K562 (cell line): ENCODE measurements around the gene IKZF4.

Experiments
- BCL6 ChIP-seq: fragments of 250-450 bp; sonication (Bioruptor Pico); IDR thresholded peaks from 2 replicates; pipeline ENCODE4 v1.4.0; 2020
- FOXA1 ChIP-seq: fragments of 450-650 bp; IDR thresholded peaks from 2 replicates; pipeline ENCODE4 v1.6.1; 2016; ENCODE audit warnings: mild to moderate bottlenecking, borderline replicate concordance
- FOXK1 ChIP-seq: sonication (generic); formaldehyde crosslinking; IDR thresholded peaks from 2 replicates; pipeline ENCODE4 v1.8.0; 2022; ENCODE audit warnings: missing genetic modification reagents, mild to moderate bottlenecking, borderline replicate concordance
- GABPB1 ChIP-seq: sonication (generic); formaldehyde crosslinking; IDR thresholded peaks from 2 replicates; pipeline ENCODE4 v1.8.0; 2022; ENCODE audit warnings: mild to moderate bottlenecking, missing genetic modification reagents
- KLF16 ChIP-seq: IDR thresholded peaks from 2 replicates; pipeline ENCODE4 v1.6.1; 2016; ENCODE audit warnings: antibody characterized with exemption
- POLR2AphosphoS5 ChIP-seq: IDR thresholded peaks from 2 replicates; pipeline ENCODE4 v1.6.1; 2011; ENCODE audit warnings: mild to moderate bottlenecking, low read depth, low read length, moderate library complexity; ENCODE audit not compliant: control insufficient read depth, insufficient read depth
- PURB ChIP-seq: sonication (generic); formaldehyde crosslinking; IDR thresholded peaks from 2 replicates; pipeline ENCODE4 v1.9.0; 2021; ENCODE audit warnings: low read depth, mild to moderate bottlenecking, missing genetic modification reagents
- RAD21 ChIP-seq, 2 experiments: fragments of 250-450 bp in 1 of 2; fragments of 450-650 bp in 1 of 2; sonication (Bioruptor Pico) in 1 of 2; formaldehyde crosslinking in 1 of 2; IDR thresholded peaks in 1 of 2; conservative IDR thresholded peaks in 1 of 2; 2 replicates each; pipeline versions ENCODE4 v1.4.0 to v1.8.0; 2020 to 2022; ENCODE audit warnings: mild to moderate bottlenecking in 2 of 2, moderate library complexity in 1 of 2
- SNIP1 ChIP-seq: fragments of 450-650 bp; IDR thresholded peaks from 2 replicates; pipeline ENCODE4 v1.7.1; 2017; ENCODE audit warnings: low read depth, mild to moderate bottlenecking
- TCF7L2 ChIP-seq: fragments of 150-350 bp; IDR thresholded peaks from 2 replicates; pipeline ENCODE4 v1.6.1; 2016; ENCODE audit warnings: low read depth, mild to moderate bottlenecking, low read length, moderate library complexity
- ZNF24 ChIP-seq: fragments of 450-650 bp; IDR thresholded peaks from 2 replicates; pipeline ENCODE4 v1.6.1; 2016
- TF ChIP-seq, protein P1 (sequence below), 3 experiments: IDR thresholded peaks in 2 of 3; conservative IDR thresholded peaks in 1 of 3; 2 replicates each; pipeline ENCODE4 v1.5.1; 2011 to 2012; ENCODE audit warnings: low read length in 3 of 3, mild to moderate bottlenecking in 3 of 3, control low read depth in 2 of 3, improper control_type of control experiment in 1 of 3, inconsistent platforms in 1 of 3, low read depth in 1 of 3, mixed read lengths in 1 of 3, moderate library complexity in 1 of 3; ENCODE audit not compliant: insufficient read depth in 2 of 3

DNA sequence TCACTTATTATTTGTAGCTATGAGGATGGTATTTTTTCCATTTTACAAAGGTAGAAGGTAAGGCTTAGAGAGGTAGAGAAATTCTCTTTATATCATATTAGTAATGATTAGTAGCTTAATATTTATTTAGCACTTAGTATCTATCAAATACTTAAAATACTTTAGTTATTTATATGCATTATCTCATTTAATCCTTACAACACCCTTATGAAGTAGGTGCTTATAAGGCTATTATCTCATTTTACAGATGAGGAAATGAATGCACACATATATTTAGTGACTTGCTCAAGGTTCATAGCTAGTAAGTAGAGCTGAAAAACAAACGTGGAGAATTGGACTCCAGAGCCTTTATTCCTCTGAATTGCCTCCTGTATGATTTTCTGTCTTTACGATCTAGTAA, 36.0 kb upstream of the IKZF4 start:
- TF ChIP-seq SNIP1 (no peak), GABPB1 (no peak), POLR2AphosphoS5 (no peak), PURB (CRISPR knock-in tag) (no peak), ZNF24 (no peak), TCF7L2 (no peak), RAD21 (CRISPR knock-in tag; conservative IDR thresholded peaks at IDR 0.05 in 1 of 2, IDR thresholded peaks at IDR 0.05 in 1 of 2) (no peak), KLF16 (no peak), FOXA1 (no peak), FOXK1 (CRISPR knock-in tag) (no peak), BCL6 (CRISPR knock-in tag) (no peak)
- TF ChIP-seq, protein P1, sequence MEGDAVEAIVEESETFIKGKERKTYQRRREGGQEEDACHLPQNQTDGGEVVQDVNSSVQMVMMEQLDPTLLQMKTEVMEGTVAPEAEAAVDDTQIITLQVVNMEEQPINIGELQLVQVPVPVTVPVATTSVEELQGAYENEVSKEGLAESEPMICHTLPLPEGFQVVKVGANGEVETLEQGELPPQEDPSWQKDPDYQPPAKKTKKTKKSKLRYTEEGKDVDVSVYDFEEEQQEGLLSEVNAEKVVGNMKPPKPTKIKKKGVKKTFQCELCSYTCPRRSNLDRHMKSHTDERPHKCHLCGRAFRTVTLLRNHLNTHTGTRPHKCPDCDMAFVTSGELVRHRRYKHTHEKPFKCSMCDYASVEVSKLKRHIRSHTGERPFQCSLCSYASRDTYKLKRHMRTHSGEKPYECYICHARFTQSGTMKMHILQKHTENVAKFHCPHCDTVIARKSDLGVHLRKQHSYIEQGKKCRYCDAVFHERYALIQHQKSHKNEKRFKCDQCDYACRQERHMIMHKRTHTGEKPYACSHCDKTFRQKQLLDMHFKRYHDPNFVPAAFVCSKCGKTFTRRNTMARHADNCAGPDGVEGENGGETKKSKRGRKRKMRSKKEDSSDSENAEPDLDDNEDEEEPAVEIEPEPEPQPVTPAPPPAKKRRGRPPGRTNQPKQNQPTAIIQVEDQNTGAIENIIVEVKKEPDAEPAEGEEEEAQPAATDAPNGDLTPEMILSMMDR (IDR thresholded peaks at IDR 0.05 in 2 of 3, conservative IDR thresholded peaks at IDR 0.05 in 1 of 3; ENCODE audit: insufficient read depth in 2 of 3, low read depth in 1 of 3, low read length in 3 of 3) = no peak
